Esophagus squamous epithelium (tissue), 4 donors: Measurements from ENCODE around the gene YAF2.

Source experiments
- CTCF ChIP-seq, 6 experiments: fragments of 450-650 bp in 4 of 6; fragments of 200-600 bp in 2 of 6; sonication (generic) in 2 of 6; IDR thresholded peaks; one replicate each; pipeline ENCODE4 v1.5.1; 2016 to 2019; ENCODE audit warnings: antibody characterized with exemption in 6 of 6, mild to moderate bottlenecking in 4 of 6, moderate library complexity in 4 of 6
- POLR2A ChIP-seq, 4 donors: fragments of 450-650 bp; IDR thresholded peaks; one replicate each; pipeline ENCODE4 v1.6.1; 2017; ENCODE audit warnings: antibody characterized with exemption in 4 of 4, mild to moderate bottlenecking in 4 of 4, moderate library complexity in 3 of 4

DNA sequence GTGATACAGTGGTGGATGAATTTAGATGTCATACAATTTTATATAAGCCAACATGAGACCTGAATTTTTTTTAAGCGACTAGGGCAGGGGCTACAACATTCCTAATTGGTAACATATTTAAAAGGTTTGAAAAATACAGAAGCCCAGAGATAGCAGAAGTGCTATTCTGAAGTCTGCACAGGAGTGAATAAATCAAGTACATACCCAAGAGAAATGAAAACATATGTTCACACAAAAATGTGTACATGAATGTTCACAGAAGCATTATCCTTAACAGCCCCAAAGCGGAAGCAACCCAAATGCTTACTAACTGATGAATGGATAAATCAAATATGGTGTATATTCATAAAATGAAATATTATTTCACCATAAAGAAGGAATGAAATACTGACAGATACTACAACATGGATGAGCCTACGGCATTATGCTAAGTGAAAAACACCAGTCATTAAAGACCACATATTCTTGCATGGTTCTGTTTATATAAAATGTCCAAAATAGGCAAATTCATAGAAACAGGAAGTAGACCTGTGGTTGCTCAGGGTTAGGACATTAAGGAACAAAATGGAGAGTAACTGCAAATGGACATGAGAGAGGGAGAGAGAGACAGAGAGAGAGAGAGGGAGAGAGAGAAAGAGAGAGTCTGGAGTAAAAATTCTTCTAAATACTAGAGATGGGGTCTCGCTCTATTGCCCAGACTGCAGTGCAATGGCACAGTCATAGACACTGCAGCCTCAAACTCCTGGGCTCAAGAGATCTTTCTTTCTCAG, 65.4 kb downstream of the YAF2 start:
- no peak for TF ChIP-seq CTCF (IDR thresholded peaks at IDR 0.05)
- TF ChIP-seq POLR2A (IDR thresholded peaks at IDR 0.05): no peak
